ENCODE measurements around the gene OR52E8.

OR52E8 gene

GRCh38 chr11:5857590-5857989, at the start of gene OR52E8:
TSS of gene OR52E8 (minus strand) at chr11:5857690. CDS start at chr11:5857690, 0 bp downstream.
- DNase-seq (ENCODE audit: low spot score) = no peak

DNA sequence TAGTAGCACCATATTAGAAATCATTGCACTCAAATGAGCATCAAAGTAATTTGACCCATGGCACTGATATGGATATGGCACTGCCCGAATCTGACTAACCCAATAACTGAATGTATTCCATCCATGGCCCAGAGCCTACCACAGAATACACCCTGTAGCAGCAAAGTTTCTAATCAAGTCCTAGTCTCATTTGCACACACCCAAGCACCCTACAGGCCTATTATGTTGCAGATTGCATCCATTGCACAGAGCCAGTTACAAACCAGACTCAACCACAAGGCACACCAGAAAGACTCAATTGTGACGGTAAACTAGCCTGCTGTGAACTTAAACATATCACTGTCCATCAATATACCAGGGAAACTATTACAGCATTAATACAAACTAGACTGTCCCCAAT, 42.0 kb upstream of the OR52E8 start:
- DNase-seq (ENCODE audit: low spot score) = no peak

DNA sequence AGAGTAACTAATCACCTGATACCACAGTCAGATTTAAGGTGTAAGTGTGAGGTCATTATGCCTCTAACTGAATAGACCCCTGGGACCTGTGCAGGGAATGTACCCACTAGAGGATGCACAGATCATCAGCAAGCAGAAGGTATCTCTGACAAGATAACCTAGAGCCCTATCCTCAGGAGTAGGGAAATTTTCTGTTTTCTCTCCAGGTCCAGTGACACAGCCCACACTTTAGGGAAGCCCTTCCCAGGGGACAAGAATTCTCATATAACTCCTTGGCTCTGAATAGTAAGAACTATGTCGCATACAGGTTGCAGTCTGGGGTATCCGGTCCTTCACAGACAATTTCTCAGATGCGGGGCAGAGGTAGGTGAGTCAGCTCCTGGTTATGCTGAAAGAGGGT, 35.4 kb upstream of the OR52E8 start, which contains the start of gene OR52E5:
OR52E5 (plus strand) TSS at position 301 of the 400 bp plus-strand sequence. CDS start 7,569 bp downstream, outside the sequence.
- DNase-seq (ENCODE audit: low spot score) = no peak

DNA sequence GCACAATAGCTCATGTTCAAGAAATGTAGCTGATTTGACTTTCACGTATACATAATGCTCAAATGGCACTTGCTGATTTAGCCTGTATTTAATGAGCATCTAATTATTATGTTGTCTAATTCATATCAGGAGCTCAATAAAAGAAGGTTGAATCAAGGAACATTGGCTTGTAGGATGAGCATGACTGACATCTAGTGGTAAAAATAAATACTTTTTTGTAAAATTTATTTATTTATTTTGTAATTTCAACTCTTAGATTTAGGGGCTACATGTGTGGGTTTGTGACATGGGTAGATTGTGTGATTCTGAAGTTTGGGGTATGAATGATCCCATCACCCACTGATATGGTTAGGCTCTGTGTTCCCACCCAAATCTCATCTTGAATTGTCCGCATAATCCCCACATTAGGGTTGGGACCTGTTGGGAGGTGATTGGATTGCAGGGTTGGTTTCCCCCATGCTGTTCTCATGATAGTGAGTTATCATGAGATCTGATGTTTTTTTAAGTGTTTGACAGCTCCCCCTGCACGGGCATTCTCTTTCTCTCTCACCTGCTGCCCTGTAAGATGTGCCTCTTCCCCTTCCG, 33.8 kb upstream of the OR52E8 start:
- DNase-seq (ENCODE audit: low spot score) = peak; percentile 31

GRCh38 chr11:5887661-5888060, 30.2 kb upstream of the OR52E8 start:
- no peak for DNase-seq (ENCODE audit: low spot score)

GRCh38 chr11:5887172-5887571, 29.7 kb upstream of the OR52E8 start:
- DNase-seq (ENCODE audit: low spot score) = no peak

- no peak for DNase-seq (ENCODE audit: low spot score)
Observed at GRCh38 chr11:5881756-5882155, 24.3 kb upstream of the OR52E8 start.

GRCh38 chr11:5880329-5880728, 22.8 kb upstream of the OR52E8 start, which contains the start of gene OR52E4:
TSS of gene OR52E4 (plus strand) at chr11:5880629. CDS start at chr11:5884293, 3,664 bp downstream.
- DNase-seq (ENCODE audit: low spot score) = no peak

GRCh38 chr11:5878564-5878963, 21.1 kb upstream of the OR52E8 start:
- no peak for DNase-seq (ENCODE audit: low spot score)

GRCh38 chr11:5865826-5866225, 8.3 kb upstream of the OR52E8 start:
- no peak for DNase-seq (ENCODE audit: low spot score)

- DNase-seq (ENCODE audit: low spot score) = no peak
Observed at GRCh38 chr11:5851002-5851401, 6.5 kb downstream of the OR52E8 start.

DNA sequence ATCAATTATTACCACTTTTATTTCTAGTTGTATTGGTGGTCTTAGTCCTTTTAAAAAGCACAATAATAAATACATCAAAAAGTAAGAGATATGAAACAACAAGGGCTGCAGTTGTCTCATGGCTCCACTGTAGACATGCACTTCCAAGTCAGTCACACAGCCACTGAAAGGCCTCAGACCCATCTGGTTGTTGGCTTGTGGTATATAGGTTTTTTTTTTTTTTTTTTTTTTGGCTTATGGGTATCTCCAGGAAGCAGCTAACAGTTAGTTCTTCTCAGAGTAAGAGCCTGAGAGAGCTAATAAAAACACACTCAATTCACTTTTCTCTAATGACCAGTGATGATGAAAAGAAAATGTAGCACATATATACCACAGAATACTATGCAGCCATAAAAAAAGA, 9.8 kb downstream of the OR52E8 start:
- no peak for DNase-seq (ENCODE audit: low spot score)

GRCh38 chr11:5846701-5847100, 10.8 kb downstream of the OR52E8 start:
- DNase-seq (ENCODE audit: low spot score) = no peak

DNA sequence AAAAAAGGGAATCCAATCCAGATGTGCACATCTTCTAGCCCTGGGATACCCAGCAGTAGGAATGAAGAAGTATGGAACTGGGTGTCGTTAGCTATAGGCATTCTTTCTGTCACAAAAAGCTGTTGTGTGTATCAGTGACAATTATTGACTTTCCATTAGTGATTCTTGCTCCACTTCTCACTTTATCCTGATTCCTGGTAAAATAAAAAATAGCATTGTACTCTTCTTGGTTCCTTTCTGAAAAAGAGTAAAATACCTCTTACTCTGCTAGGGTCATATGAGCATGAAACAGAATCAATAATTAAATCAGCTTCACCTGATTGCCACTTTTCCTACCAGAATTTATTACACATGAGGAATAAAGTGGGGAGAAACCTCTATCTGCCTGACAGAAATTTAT, 15.7 kb downstream of the OR52E8 start, which contains the start of gene OR52E6:
OR52E6 (minus strand) TSS at position 101 of the 400 bp plus-strand sequence; CDS start at position 101, 0 bp downstream.
- no peak for DNase-seq (ENCODE audit: low spot score)

DNA sequence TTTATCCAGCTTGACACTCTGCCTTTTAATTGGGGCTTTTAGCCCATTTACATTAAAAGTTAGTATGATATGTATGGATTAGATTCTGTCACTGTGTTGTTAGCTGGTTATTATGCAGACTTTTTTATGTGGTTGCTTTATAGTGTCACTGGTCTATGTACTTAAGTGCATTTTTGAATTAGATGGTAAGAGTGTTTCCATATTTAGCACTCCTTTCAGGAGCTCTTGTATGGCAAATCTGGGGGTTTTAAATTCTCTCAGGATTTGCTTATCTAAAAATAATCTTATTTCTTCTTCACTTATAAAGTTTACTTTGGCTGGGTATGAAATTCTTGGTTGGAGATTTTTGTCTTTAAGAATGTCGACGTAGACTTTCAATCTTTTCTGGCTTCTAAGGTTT, 19.8 kb downstream of the OR52E8 start:
- DNase-seq (ENCODE audit: low spot score) = no peak

- DNase-seq (ENCODE audit: low spot score) = no peak
Observed at GRCh38 chr11:5833446-5833845, 24.0 kb downstream of the OR52E8 start.

DNA sequence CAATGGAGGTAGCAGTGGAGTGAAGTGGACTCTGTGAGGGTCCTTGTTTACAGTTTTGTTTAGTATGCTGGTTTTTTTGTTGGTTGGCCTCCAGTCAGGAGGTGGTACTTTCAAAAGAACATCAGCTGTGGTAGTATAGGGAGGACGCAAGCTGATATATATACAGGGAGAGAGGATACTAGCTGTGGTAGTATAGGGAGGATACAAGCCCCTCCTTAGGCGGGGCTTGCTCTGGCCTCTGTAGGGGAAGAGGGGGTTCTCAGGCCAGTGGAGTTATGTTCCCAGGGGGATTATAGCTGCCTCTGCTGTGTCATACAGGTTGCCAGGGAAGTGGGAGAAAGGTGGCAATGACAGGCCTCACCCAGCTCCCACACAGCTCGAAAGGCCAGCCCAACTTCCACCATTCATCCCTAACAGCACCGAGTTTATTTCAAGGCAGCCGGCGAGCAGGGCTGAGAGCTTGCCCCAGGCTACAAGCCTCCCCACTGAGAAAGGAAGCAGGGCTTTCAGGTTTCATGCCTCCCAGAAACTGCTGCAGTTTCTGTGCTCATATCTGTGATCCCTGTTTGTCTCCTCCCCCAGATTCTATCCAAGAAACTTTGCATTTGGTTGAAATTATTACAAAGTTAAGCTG, 26.2 kb downstream of the OR52E8 start:
- peak; percentile 20 for DNase-seq (ENCODE audit: low spot score)

GRCh38 chr11:5818245-5818886, 39.1 kb downstream of the OR52E8 start:
- no peak for DNase-seq (ENCODE audit: low spot score)

DNA sequence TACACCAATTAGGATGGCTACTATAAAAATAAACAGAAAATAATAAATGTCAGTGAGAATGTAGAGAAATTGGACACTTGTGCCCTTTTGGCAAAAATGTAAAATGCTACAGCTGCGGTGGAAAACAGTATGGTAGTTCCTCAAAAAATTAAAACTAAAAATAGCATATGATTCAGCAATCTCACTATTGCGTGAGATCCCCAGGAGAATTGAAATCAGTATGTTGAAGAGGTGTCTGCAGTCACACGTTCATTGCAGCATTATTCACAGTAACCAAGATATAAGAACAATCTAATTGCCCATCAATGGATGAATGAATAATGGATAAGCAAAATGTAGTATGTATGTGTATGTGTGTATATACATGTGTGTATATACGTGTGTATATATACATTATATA, 42.0 kb downstream of the OR52E8 start:
- no peak for DNase-seq (ENCODE audit: low spot score)

DNA sequence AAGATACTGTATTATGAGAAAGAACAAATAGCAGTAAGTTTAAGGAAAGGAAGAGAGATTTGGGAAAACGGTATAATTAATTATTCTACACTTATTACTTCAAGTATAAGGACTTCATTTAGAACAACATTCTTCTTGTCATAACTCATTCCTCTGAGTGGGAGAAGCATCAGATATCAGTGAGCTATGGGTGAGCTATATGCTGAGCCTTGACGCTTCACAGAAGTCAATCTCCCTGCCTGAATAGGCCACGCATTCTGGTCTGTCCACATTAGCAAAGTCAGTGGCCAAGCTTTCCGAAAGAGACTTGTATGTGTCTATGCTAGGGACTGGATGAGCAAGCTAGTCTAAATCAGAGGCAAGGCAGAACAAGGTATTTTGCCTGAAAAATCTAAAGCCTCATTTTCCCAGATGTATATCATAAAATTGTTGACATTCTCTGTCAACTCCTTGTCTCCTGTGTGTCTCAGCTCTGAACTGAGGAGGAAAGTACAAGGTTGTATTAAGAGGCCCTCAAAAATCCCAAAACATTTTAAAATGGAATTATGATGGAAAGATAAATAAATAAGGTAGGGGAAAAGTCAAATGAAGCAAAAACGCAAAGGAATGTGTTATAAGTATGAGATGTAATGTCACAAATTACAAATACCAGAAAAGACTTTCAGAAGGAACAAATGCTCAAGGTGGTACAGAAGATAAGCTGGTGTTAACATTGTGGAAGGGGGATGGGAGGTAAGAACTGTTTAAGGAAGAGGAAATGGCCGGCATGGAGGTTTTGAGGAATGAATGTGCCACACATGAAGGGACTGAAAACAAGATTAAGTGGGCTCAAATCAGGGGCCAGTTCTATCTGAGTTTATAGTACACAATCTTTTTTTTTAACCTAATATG, 47.3 kb downstream of the OR52E8 start:
- no peak for DNase-seq (ENCODE audit: low spot score)

GRCh38 chr11:5809122-5809519, 48.4 kb downstream of the OR52E8 start:
- DNase-seq (ENCODE audit: low spot score) = no peak

GRCh38 chr11:5808500-5809121, 48.9 kb downstream of the OR52E8 start, which contains the start of gene OR52N2:
TSS of gene OR52N2 (plus strand) at chr11:5808924. CDS start at chr11:5820336, 11,412 bp downstream.
- peak; percentile 78 for DNase-seq (ENCODE audit: low spot score)

All from LoVo (cell line).